OCI-LY7 (cell line): ENCODE results near the gene EGFLAM. TPM values are rescaled to one million over a fixed set of nuclear protein-coding genes. Genes with fewer than 3 reads are reported as not detected.

Experiments used
- BruUV-seq: library from RNA; stranded (reverse); fragments of 400-500 nt; replicated peaks from 2 replicates; lab custom pipeline; 2021; lab: Mats Ljungman, UMichigan
- CTCF ChIA-PET: fragments of 300-600 bp; sonication (Branson Sonifier 250); formaldehyde crosslinking; loops from one replicate; lab custom pipeline; 2022; ENCODE audit warnings: antibody characterized with exemption; ENCODE audit not compliant: unreplicated experiment; lab: Charles Lee
- POLR2A ChIA-PET: fragments of 300-600 bp; sonication (Branson Sonifier 250); formaldehyde crosslinking; loops from one replicate; lab custom pipeline; 2022; ENCODE audit warnings: antibody characterized with exemption; lab: Charles Lee
- DNase-seq: peaks from one replicate; pipeline ENCODE4 v3.0.0-alpha.2; 2015; ENCODE audit warnings: low spot score
- H2AFZ ChIP-seq: fragments of 200-600 bp; sonication (generic), shearing (Covaris generic); 2 replicates; pipeline ENCODE4 v1.6.1; 2014; ENCODE audit warnings: mild to moderate bottlenecking, antibody characterized with exemption, low read length, moderate library complexity
- H3K27ac ChIP-seq: fragments of 200-600 bp; sonication (generic); 2 replicates; pipeline ENCODE4 v1.5.1; 2014; ENCODE audit warnings: mixed run types, low read depth, mild to moderate bottlenecking, moderate library complexity, low read length, inconsistent platforms; ENCODE audit not compliant: poor library complexity, severe bottlenecking
- H3K36me3 ChIP-seq: fragments of 200-600 bp; sonication (generic); 2 replicates; pipeline ENCODE4 v1.6.1; 2014; ENCODE audit warnings: mild to moderate bottlenecking, antibody characterized with exemption, low read length, moderate library complexity, mixed read lengths; ENCODE audit not compliant: insufficient read depth
- H3K4me1 ChIP-seq: fragments of 200-600 bp; sonication (generic); 2 replicates; pipeline ENCODE4 v1.5.1; 2014; ENCODE audit warnings: mild to moderate bottlenecking, low read length; ENCODE audit not compliant: insufficient read depth, poor library complexity, severe bottlenecking
- H3K4me2 ChIP-seq: fragments of 200-600 bp; sonication (generic); 2 replicates; pipeline ENCODE4 v1.6.1; 2014; ENCODE audit warnings: mild to moderate bottlenecking, low read length
- H3K4me3 ChIP-seq: fragments of 200-600 bp; sonication (generic); 2 replicates; pipeline ENCODE4 v1.5.1; 2014; ENCODE audit warnings: mild to moderate bottlenecking, low read depth, low read length; ENCODE audit not compliant: poor library complexity, severe bottlenecking
- H3K79me2 ChIP-seq: fragments of 200-600 bp; sonication (generic); 2 replicates; pipeline ENCODE4 v1.6.1; 2016; ENCODE audit warnings: low read depth, mild to moderate bottlenecking, low read length, moderate library complexity, mixed read lengths; ENCODE audit not compliant: insufficient read depth
- H3K9me2 ChIP-seq: fragments of 200-600 bp; sonication (generic); 2 replicates; pipeline ENCODE4 v1.6.1; 2016; ENCODE audit warnings: mild to moderate bottlenecking, low read length, mixed read lengths; ENCODE audit not compliant: insufficient read depth
- H3K9me3 ChIP-seq: fragments of 200-600 bp; sonication (generic); 2 replicates; pipeline ENCODE4 v1.6.1; 2014; ENCODE audit warnings: mild to moderate bottlenecking, mixed run types, low read length, mixed read lengths
- H4K20me1 ChIP-seq: fragments of 200-600 bp; sonication (generic); 2 replicates; pipeline ENCODE4 v1.6.1; 2014; ENCODE audit warnings: mild to moderate bottlenecking, antibody characterized with exemption, low read length, moderate library complexity, mixed read lengths; ENCODE audit not compliant: insufficient read depth
- EZH2phosphoT487 ChIP-seq: fragments of 200-600 bp; sonication (generic); IDR thresholded peaks from 2 replicates; pipeline ENCODE4 v1.6.1; 2018; ENCODE audit warnings: low read depth, borderline replicate concordance, mild to moderate bottlenecking, mixed run types, antibody characterized with exemption, low read length, moderate library complexity, mixed read lengths
- intact Hi-C: fragments of 100-400 bp; cut with micrococcal nuclease; formaldehyde crosslinking; loops from one replicate; pipeline ENCODE4 v1.10.0; 2022; ENCODE audit not compliant: unreplicated experiment
- total RNA-seq, 2 experiments: library from RNA; depleted of rRNA in 1 of 2; stranded (reverse); fragments of >200 nt in 1 of 2; shearing (Covaris generic) in 1 of 2; gene quantifications; 2 replicates each; pipeline ENCODE4 v1.2.3, GENCODE V29; 2014 to 2022
- TF ChIP-seq, protein P1 (sequence below): fragments of 200-600 bp; sonication (generic); conservative IDR thresholded peaks from 2 replicates; pipeline ENCODE4 v1.5.1; 2014; ENCODE audit warnings: mild to moderate bottlenecking, antibody characterized with exemption, low read length, moderate library complexity, mixed read lengths

The EGFLAM gene
- total RNA-seq, 2 experiments from 2014 or later = not detected

DNA sequence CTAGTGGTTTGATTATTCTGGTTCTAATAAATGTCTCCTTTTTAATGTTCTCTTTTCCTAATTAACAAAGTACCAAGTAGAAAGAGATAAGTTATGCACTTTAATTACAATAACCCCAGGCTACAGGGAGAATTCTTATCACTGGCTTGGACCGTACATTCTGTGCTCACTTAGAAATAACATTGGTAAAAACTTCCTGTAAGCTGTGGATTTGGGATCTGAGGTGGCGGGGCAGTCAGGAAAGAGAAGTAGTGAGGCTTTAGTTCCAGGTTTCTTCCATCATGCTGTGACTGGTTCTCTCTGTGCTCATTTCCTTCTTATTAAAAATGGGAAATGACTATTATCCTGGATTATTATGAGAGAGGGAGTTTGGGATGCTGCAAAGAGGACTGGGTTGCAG, 142.0 kb downstream of the EGFLAM start:
- TF ChIP-seq EZH2phosphoT487 = no peak
- TF ChIP-seq, protein P1, sequence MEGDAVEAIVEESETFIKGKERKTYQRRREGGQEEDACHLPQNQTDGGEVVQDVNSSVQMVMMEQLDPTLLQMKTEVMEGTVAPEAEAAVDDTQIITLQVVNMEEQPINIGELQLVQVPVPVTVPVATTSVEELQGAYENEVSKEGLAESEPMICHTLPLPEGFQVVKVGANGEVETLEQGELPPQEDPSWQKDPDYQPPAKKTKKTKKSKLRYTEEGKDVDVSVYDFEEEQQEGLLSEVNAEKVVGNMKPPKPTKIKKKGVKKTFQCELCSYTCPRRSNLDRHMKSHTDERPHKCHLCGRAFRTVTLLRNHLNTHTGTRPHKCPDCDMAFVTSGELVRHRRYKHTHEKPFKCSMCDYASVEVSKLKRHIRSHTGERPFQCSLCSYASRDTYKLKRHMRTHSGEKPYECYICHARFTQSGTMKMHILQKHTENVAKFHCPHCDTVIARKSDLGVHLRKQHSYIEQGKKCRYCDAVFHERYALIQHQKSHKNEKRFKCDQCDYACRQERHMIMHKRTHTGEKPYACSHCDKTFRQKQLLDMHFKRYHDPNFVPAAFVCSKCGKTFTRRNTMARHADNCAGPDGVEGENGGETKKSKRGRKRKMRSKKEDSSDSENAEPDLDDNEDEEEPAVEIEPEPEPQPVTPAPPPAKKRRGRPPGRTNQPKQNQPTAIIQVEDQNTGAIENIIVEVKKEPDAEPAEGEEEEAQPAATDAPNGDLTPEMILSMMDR = no peak
- Histone ChIP-seq H3K4me2 (no peak overlapping the region), H3K79me2 (no peaks in the 10 kb centered on the region), H3K27ac (no peak overlapping the region), H3K9me3 (no peaks in the 10 kb centered on the region), H2AFZ (no peak overlapping the region), H3K4me3 (no peak overlapping the region), H3K4me1 (no peaks in the 10 kb centered on the region), H4K20me1 (no peaks in the 10 kb centered on the region), H3K9me2 (no peaks in the 10 kb centered on the region), H3K36me3 (no peaks in the 10 kb centered on the region)
- no TSS peak for BruUV-seq
- ChIA-PET CTCF (no interaction called here), POLR2A (interaction anchor here (0.6 kb wide), 1 partner anchor 1320 kb away, joined by 3 read pairs; no protein-coding TSS in a partner anchor)
- no peak for DNase-seq
- intact Hi-C loops = no loop called here

DNA sequence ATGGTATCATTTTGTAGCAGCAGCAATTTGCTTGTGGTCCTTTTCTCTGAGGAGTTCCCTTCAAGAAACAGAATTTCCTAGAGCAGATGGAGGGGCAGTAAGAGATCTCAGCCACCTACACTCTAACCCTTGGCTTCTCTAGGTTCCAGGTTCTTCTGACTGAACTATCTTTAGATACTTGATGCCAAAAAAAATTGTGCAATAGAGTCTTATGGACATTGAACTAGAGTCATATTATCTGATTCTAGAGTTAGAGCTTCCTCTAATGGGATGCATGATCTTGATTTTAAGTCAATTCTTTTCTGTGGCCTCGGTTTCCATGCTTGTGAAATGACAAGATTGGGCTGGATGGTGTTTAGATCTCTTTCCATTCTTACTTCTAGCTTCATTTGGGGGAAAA, 142.8 kb downstream of the EGFLAM start:
- Histone ChIP-seq H3K27ac (no peak overlapping the region), H2AFZ (no peak overlapping the region), H3K4me3 (no peak overlapping the region), H3K4me2 (no peak overlapping the region), H3K9me2 (no peaks in the 10 kb centered on the region), H3K4me1 (no peaks in the 10 kb centered on the region), H3K9me3 (no peaks in the 10 kb centered on the region), H3K36me3 (no peaks in the 10 kb centered on the region), H3K79me2 (no peaks in the 10 kb centered on the region), H4K20me1 (no peaks in the 10 kb centered on the region)
- no peak for TF ChIP-seq EZH2phosphoT487
- TF ChIP-seq, protein P1 = no peak
- no peak for DNase-seq
- CTCF ChIA-PET = no interaction called here
- BruUV-seq = no TSS peak
- intact Hi-C loops = no loop called here
- POLR2A ChIA-PET = no interaction called here

DNA sequence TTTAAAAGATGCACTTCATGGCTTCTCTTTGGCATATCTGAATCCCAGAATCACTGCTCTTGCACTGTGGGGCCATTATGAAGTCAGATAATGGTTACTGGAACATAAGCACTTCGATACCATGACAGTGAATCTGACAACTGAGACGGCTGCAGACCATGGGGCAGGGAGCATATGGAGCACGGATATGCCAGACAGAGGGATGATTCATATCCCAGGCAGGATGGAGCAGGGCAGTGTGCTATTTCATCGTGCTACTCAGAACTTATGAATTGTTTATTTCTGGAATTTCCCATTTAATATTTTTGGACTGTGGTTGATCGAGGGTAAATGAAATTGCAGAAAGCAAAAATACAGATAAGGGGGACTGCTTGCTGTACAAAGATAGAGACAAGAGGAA, 145.0 kb downstream of the EGFLAM start:
- BruUV-seq = no TSS peak
- Histone ChIP-seq H3K9me3 (no peaks in the 10 kb centered on the region), H4K20me1 (no peaks in the 10 kb centered on the region), H3K4me2 (no peak overlapping the region), H3K36me3 (no peaks in the 10 kb centered on the region), H3K4me1 (no peaks in the 10 kb centered on the region), H3K4me3 (no peak overlapping the region), H2AFZ (no peak overlapping the region), H3K9me2 (no peaks in the 10 kb centered on the region), H3K79me2 (no peaks in the 10 kb centered on the region), H3K27ac (no peak overlapping the region)
- TF ChIP-seq, protein P1 = no peak
- intact Hi-C loops = no loop called here
- CTCF ChIA-PET = interaction anchor here (0.6 kb wide), 1 partner anchor 575 kb away, joined by 3 read pairs; no protein-coding TSS in a partner anchor
- DNase-seq = no peak
- POLR2A ChIA-PET = no interaction called here
